KOPT-K1 (cell line): Measurements from ENCODE around the gene SORCS2.

ENCODE experiments used
- H3K27ac ChIP-seq: fragments of 200-600 bp; sonication (generic); 2 replicates; pipeline ENCODE4 v1.5.1; 2016; ENCODE audit warnings: antibody characterized with exemption, mild to moderate bottlenecking, low read depth, low read length; ENCODE audit not compliant: poor library complexity, severe bottlenecking
- H3K36me3 ChIP-seq: fragments of 200-600 bp; sonication (generic); 2 replicates; pipeline ENCODE4 v1.5.1; 2017; ENCODE audit warnings: antibody characterized with exemption, mild to moderate bottlenecking, low read length, moderate library complexity; ENCODE audit not compliant: insufficient read depth
- H3K9me3 ChIP-seq: fragments of 200-600 bp; sonication (generic); 2 replicates; pipeline ENCODE4 v1.5.1; 2017; ENCODE audit warnings: antibody characterized with exemption, low read length, mild to moderate bottlenecking; ENCODE audit not compliant: insufficient read depth, poor library complexity, severe bottlenecking

The SORCS2 gene

GRCh38 chr4:7480423-7480822 lies 288.1 kb downstream of the SORCS2 start:
- no peaks in the 10 kb centered on the region for H3K9me3 ChIP-seq
- no peaks in the 10 kb centered on the region for H3K36me3 ChIP-seq
- no peak overlapping the region for H3K27ac ChIP-seq

GRCh38 chr4:7481227-7481626 lies 288.9 kb downstream of the SORCS2 start:
- H3K9me3 ChIP-seq, result no peaks in the 10 kb centered on the region

DNA sequence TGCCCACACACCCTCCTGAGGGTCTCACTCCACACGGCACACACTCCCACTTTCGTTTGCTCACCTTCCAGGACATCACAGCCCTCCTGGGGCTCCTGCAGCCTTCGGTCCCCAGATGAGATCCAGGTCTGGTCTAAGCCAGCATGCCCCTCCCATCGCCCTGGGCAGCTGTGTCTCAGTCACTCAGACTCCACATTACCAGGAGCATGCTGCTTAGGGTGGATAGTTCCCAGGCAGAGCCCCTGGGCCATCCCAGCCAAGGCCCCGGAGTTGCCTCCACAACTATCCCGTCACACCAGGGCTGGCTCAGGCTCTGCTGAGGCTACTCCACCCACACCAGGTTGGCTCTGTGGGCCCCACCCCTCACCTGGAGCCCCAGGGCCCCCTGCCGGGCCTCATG lies 292.8 kb downstream of the SORCS2 start:
- Histone ChIP-seq H3K27ac (no peak overlapping the region), H3K9me3 (no peaks in the 10 kb centered on the region), H3K36me3 (no peaks in the 10 kb centered on the region)

More at GRCh38 chr4:7481227-7481626, 288.9 kb downstream of the SORCS2 start:
- Histone ChIP-seq H3K36me3 (no peaks in the 10 kb centered on the region), H3K27ac (no peak overlapping the region)

GRCh38 chr4:7486101-7486500 lies 293.8 kb downstream of the SORCS2 start:
- H3K36me3 ChIP-seq, result no peaks in the 10 kb centered on the region
- no peak overlapping the region for H3K27ac ChIP-seq
- H3K9me3 ChIP-seq, result no peaks in the 10 kb centered on the region

DNA sequence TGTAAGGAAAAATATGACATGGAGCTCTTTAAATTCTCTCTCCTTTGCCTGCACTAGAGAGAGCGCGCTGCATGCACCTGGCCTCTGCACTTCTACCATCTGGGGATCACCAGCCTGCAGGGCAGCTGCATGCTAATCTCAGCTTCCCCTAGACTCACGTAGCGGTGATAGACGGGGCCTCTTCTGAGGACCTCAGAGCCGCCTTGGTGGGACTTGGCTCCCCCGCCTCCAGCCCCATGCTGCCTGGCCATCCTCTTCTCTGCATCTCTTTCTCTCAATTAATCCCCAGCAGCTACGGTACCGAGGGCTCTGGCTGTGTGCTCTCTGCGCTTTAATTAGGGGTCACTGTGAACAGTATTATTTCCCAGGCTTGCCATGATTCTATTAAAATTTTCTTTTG lies 295.2 kb downstream of the SORCS2 start:
- Histone ChIP-seq H3K36me3 (no peaks in the 10 kb centered on the region), H3K9me3 (no peaks in the 10 kb centered on the region), H3K27ac (no peak overlapping the region)

- Histone ChIP-seq H3K9me3 (no peaks in the 10 kb centered on the region), H3K36me3 (no peaks in the 10 kb centered on the region), H3K27ac (no peak overlapping the region)
Measured at GRCh38 chr4:7487998-7488671, 295.8 kb downstream of the SORCS2 start.

- H3K36me3 ChIP-seq, result no peaks in the 10 kb centered on the region
- H3K27ac ChIP-seq, result no peak overlapping the region
- no peaks in the 10 kb centered on the region for H3K9me3 ChIP-seq
Measured at GRCh38 chr4:7491915-7492314, 299.6 kb downstream of the SORCS2 start.

GRCh38 chr4:7498446-7499200 lies 306.3 kb downstream of the SORCS2 start:
- H3K27ac ChIP-seq, result no peak overlapping the region
- no peaks in the 10 kb centered on the region for H3K36me3 ChIP-seq
- H3K9me3 ChIP-seq, result no peaks in the 10 kb centered on the region

GRCh38 chr4:7499661-7500060 lies 307.3 kb downstream of the SORCS2 start:
- Histone ChIP-seq H3K27ac (no peak overlapping the region), H3K9me3 (no peaks in the 10 kb centered on the region), H3K36me3 (no peaks in the 10 kb centered on the region)

GRCh38 chr4:7500404-7500803 lies 308.1 kb downstream of the SORCS2 start:
- H3K27ac ChIP-seq, result no peak overlapping the region
- H3K36me3 ChIP-seq, result no peaks in the 10 kb centered on the region
- no peaks in the 10 kb centered on the region for H3K9me3 ChIP-seq

DNA sequence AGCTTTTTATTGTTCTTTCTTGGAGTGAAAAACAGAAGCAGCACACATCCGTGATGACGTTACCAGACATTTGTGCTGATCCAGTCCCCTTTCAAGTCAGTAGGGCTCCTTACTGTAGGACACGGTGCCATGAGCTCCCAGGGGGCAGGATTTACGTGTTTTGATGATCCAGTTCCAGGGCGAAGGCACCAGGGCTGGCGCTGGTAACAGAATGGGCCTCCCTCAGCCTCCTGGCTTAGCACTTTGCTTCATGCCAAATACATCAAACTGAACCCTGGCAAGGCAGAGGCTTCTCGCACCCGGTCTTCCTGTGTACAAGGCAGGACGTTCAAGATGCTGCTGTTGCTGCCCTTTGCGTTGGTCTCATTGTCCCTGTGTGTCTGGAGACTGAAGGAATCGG lies 309.0 kb downstream of the SORCS2 start:
- Histone ChIP-seq H3K36me3 (no peaks in the 10 kb centered on the region), H3K9me3 (no peaks in the 10 kb centered on the region), H3K27ac (no peak overlapping the region)

GRCh38 chr4:7501873-7502272 lies 309.5 kb downstream of the SORCS2 start:
- no peaks in the 10 kb centered on the region for H3K9me3 ChIP-seq
- H3K36me3 ChIP-seq, result no peaks in the 10 kb centered on the region
- H3K27ac ChIP-seq, result no peak overlapping the region

DNA sequence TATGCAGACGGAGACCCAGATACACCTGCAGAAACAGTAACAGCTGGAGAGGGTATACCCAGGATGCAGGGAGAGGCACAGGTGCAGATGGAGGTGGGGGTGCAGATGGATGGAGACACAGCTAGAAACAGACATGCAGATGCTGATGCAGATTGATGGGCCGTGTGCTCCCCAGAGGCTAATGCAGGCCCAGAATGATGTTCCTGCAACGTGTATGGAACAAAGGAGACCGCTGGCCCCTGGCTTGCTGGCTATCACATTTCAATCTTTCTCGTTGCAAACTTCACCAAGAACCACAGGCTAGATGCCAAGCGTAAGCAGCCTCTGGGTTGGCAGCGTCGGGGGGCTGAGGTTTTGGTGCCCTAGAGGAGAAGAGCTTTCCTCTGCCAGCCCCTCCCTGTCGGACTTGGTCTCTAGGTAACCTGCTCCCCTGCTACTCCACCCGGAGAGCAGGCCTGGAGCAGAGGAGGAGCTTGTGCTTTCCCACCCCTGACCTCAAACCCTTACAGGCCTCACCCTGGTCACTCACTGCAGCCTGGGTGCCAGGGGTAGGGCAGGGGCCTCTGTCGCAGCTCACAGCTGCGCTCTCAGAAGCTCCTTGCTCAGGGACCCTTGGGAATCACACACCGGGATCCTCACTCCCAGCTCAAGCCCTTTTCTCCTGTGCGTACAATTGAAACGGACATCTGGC lies 311.4 kb downstream of the SORCS2 start:
- Histone ChIP-seq H3K9me3 (no peaks in the 10 kb centered on the region), H3K27ac (no peak overlapping the region), H3K36me3 (no peaks in the 10 kb centered on the region)

DNA sequence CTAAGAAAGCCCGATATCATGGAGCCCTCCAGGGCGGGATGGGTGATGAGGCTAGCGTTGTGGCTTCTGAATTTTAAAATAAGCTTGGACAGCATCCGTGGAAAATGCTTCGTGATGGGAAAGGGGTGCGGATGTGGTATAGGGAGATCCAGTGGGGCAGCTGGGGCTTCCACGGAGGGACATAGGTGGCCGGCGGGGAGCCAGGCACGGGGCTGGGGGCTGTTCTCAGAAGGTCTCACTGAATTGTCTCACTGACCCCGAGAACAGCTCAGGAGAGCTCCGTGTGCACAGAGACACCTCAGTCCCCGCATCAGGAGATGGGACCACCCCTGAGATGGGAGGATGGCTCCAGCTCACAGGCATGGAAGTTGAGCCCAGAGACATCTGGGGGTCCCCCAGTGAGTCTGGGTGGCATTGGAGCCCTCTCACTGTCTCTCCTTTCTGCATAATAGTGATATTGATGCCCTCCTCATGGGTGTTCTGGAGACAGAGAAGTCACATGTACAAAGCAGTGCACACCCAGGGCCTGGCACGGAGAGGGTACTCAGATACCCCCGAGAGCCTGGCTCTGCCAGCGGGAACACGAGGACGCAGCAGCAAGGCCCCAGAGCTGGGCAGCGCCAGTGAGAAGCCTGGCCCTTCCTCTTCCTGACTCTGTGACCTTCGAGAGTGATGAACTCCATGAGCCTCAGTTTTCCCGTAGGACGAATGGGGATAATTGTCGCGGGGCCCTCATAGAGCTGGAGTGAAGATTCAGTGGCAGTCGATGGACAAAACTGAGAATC lies 313.0 kb downstream of the SORCS2 start:
- Histone ChIP-seq H3K9me3 (no peaks in the 10 kb centered on the region), H3K36me3 (no peaks in the 10 kb centered on the region), H3K27ac (no peak overlapping the region)

- Histone ChIP-seq H3K9me3 (no peaks in the 10 kb centered on the region), H3K36me3 (no peaks in the 10 kb centered on the region), H3K27ac (no peak overlapping the region)
Measured at GRCh38 chr4:7506119-7506518, 313.8 kb downstream of the SORCS2 start.
